ENCODE data around the gene ALMS1. TPM values are rescaled to one million over a fixed set of nuclear protein-coding genes. Genes with fewer than 3 reads are reported as not detected.

Gene ALMS1
- total RNA-seq, 4 donors from 2014 or later: 31.3 to 36.1 (median 32.4) TPM

GRCh38 chr2:73406996-73407395 is 21.4 kb downstream of the ALMS1 start:
- no peak for DNase-seq (ENCODE audit: extremely low spot score)
- intact Hi-C loops (cut with DNase I): no loop called here
- TF ChIP-seq POLR2A (IDR thresholded peaks at IDR 0.05; ENCODE audit: low read depth) (no peak), CTCF (IDR thresholded peaks at IDR 0.05) (no peak), POLR2AphosphoS5 (IDR thresholded peaks at IDR 0.05) (no peak), EP300 (IDR thresholded peaks at IDR 0.05) (no peak)
- Histone ChIP-seq H3K27me3 (no peaks in the 10 kb centered on the region), H3K4me3 (no peak overlapping the region), H3K9me3 (peaks cover 0 to 9% (median 2%) of the 10 kb centered on the region in 4 donors), H3K27ac (replicated peaks in 1 of 4) (no peak overlapping the region), H3K36me3 (peaks cover 0 to 9% (median 3%) of the 10 kb centered on the region in 4 donors), H3K4me1 (no peaks in the 10 kb centered on the region)
- 71% methylated on average over 2 of the region's 2 CpGs for WGBS

GRCh38 chr2:73408198-73408597 is 22.6 kb downstream of the ALMS1 start:
- 80% methylated on average over 3 of the region's 3 CpGs for WGBS
- H3K27me3 ChIP-seq: no peaks in the 10 kb centered on the region

GRCh38 chr2:73414696-73415095 is 29.1 kb downstream of the ALMS1 start:
- no peak overlapping the region for H3K27ac ChIP-seq (replicated peaks in 1 of 4)
- H3K36me3 ChIP-seq: peaks cover 0 to 8% (median 3%) of the 10 kb centered on the region in 4 donors
- WGBS: 86% methylated on average over 3 of the region's 3 CpGs
- no peaks in the 10 kb centered on the region for H3K27me3 ChIP-seq
- DNase-seq (ENCODE audit: extremely low spot score): no peak
- no peaks in the 10 kb centered on the region for H3K9me3 ChIP-seq
- H3K4me1 ChIP-seq: peaks cover 0 to 17% (median 9%) of the 10 kb centered on the region in 4 donors
- TF ChIP-seq EP300 (IDR thresholded peaks at IDR 0.05): no peak
- no peak for TF ChIP-seq POLR2A (IDR thresholded peaks at IDR 0.05; ENCODE audit: low read depth)
- no peak for TF ChIP-seq POLR2AphosphoS5 (IDR thresholded peaks at IDR 0.05)
- intact Hi-C loops (cut with DNase I): no loop called here
- H3K4me3 ChIP-seq: no peak overlapping the region

More at GRCh38 chr2:73408198-73408597, 22.6 kb downstream of the ALMS1 start:
- no peak overlapping the region for H3K27ac ChIP-seq (replicated peaks in 1 of 4)
- intact Hi-C loops (cut with DNase I): no loop called here
- no peak for DNase-seq (ENCODE audit: extremely low spot score)
- no peak overlapping the region for H3K4me3 ChIP-seq
- no peaks in the 10 kb centered on the region for H3K4me1 ChIP-seq
- TF ChIP-seq EP300 (IDR thresholded peaks at IDR 0.05) (no peak), POLR2A (IDR thresholded peaks at IDR 0.05; ENCODE audit: low read depth) (no peak), POLR2AphosphoS5 (IDR thresholded peaks at IDR 0.05) (no peak)
- H3K9me3 ChIP-seq: peaks cover 0 to 5% (median 2%) of the 10 kb centered on the region in 4 donors
- peaks cover 0 to 9% (median 3%) of the 10 kb centered on the region in 4 donors for H3K36me3 ChIP-seq

- Histone ChIP-seq H3K4me1 (peaks cover 0 to 17% (median 9%) of the 10 kb centered on the region in 4 donors), H3K36me3 (no peaks in the 10 kb centered on the region), H3K27me3 (no peaks in the 10 kb centered on the region), H3K27ac (replicated peaks in 1 of 4) (no peak overlapping the region), H3K4me3 (no peak overlapping the region), H3K9me3 (no peaks in the 10 kb centered on the region)
- intact Hi-C loops (cut with DNase I): no loop called here
- TF ChIP-seq EP300 (IDR thresholded peaks at IDR 0.05): no peak
- TF ChIP-seq POLR2AphosphoS5 (IDR thresholded peaks at IDR 0.05): no peak
- no peak for DNase-seq (ENCODE audit: extremely low spot score)
- 97% methylated on average over 2 of the region's 2 CpGs for WGBS
Measured at GRCh38 chr2:73415906-73416305, 30.3 kb downstream of the ALMS1 start.

GRCh38 chr2:73418343-73418742 is 32.7 kb downstream of the ALMS1 start:
- H3K4me3 ChIP-seq: peak overlapping the region in 1 of 4 donors; percentile 11
- intact Hi-C loops (cut with DNase I): no loop called here
- no peaks in the 10 kb centered on the region for H3K9me3 ChIP-seq
- H3K36me3 ChIP-seq: peaks cover 0 to 4% (median 0%) of the 10 kb centered on the region in 4 donors
- peaks cover 0 to 17% (median 9%) of the 10 kb centered on the region in 4 donors for H3K4me1 ChIP-seq
- H3K27ac ChIP-seq (replicated peaks in 1 of 4): peak overlapping the region in 2 of 4 donors; percentile 6 to 25
- TF ChIP-seq POLR2A (IDR thresholded peaks at IDR 0.05; ENCODE audit: low read depth): no peak
- no peak for TF ChIP-seq EP300 (IDR thresholded peaks at IDR 0.05)
- TF ChIP-seq CTCF (IDR thresholded peaks at IDR 0.05): no peak
- TF ChIP-seq POLR2AphosphoS5 (IDR thresholded peaks at IDR 0.05): peak; percentile 12 to 45
- WGBS: 22% methylated on average over 7 of the region's 7 CpGs
- H3K27me3 ChIP-seq: no peaks in the 10 kb centered on the region
- DNase-seq (ENCODE audit: extremely low spot score): no peak

GRCh38 chr2:73423913-73424312 is 38.3 kb downstream of the ALMS1 start:
- H3K27ac ChIP-seq (replicated peaks in 1 of 4): no peak overlapping the region
- H3K27me3 ChIP-seq: no peaks in the 10 kb centered on the region
- H3K36me3 ChIP-seq: peaks cover 0 to 31% (median 5%) of the 10 kb centered on the region in 4 donors
- H3K4me1 ChIP-seq: peaks cover 0 to 6% (median 4%) of the 10 kb centered on the region in 4 donors
- H3K4me3 ChIP-seq: no peak overlapping the region
- DNase-seq (ENCODE audit: extremely low spot score): no peak
- intact Hi-C loops (cut with DNase I): no loop called here
- WGBS: 97% methylated on average over 3 of the region's 3 CpGs
- TF ChIP-seq EP300 (IDR thresholded peaks at IDR 0.05) (no peak), POLR2AphosphoS5 (IDR thresholded peaks at IDR 0.05) (no peak), CTCF (IDR thresholded peaks at IDR 0.05) (no peak), POLR2A (IDR thresholded peaks at IDR 0.05; ENCODE audit: low read depth) (no peak)
- H3K9me3 ChIP-seq: no peaks in the 10 kb centered on the region
